ENCODE results near the gene AOC2.
"Not testable (repeated sequence)": the region's sequence is repeated elsewhere in the genome, so short reads cannot be mapped to it uniquely, and the experiment has no call there.

AOC2 gene

DNA sequence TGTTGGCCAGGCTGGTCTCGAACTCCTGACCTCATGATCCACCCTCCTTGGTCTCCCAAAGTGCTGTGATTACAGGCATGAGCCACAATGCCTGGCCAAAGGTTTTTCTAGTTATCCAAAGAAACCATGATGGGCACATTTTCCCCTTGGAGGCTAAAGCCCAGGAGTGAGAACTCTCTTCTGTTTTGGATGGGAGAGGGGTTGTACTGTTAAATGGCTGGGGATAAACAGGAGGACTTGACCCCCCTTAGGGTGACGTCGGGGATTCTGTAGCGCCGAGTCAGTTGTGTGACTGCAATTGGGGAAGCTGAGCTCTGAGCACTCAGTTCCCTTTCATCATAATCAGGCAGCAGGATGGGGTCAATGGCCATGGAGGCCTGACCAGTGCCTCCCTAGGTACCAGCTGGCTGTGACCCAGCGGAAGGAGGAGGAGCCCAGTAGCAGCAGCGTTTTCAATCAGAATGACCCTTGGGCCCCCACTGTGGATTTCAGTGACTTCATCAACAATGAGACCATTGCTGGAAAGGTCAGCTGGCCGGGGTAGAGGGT lies 10.7 kb downstream of the AOC2 start:
- no peak for DNase-seq

DNA sequence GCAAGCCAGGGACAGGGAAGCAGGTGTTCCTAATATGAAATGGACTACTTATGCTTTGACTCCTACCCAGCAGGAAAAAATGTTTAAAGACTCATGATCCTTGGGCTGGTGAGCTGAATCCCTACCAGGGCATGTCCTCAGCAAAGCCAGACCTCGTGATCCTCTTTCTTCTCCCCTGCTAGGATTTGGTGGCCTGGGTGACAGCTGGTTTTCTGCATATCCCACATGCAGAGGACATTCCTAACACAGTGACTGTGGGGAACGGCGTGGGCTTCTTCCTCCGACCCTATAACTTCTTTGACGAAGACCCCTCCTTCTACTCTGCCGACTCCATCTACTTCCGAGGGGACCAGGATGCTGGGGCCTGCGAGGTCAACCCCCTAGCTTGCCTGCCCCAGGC lies 11.7 kb downstream of the AOC2 start:
- DNase-seq = not testable (repeated sequence)

DNA sequence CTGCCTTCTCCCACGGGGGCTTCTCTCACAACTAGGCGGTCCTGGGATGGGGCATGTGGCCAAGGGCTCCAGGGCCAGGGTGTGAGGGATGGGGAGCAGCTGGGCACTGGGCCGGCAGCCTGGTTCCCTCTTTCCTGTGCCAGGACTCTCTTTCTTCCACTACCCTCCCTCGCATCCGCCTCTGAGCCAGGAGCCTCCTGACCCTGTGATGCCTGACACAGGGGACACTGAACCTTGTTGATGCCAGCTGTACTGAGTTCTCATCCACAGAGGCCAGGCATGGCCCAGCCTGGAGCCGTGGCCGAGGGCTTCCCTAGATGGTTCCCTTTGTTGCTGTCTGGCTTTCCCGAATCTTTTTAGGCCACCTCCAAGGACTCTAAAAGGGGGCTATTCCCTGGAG lies 12.1 kb downstream of the AOC2 start:
- not testable (repeated sequence) for DNase-seq

DNA sequence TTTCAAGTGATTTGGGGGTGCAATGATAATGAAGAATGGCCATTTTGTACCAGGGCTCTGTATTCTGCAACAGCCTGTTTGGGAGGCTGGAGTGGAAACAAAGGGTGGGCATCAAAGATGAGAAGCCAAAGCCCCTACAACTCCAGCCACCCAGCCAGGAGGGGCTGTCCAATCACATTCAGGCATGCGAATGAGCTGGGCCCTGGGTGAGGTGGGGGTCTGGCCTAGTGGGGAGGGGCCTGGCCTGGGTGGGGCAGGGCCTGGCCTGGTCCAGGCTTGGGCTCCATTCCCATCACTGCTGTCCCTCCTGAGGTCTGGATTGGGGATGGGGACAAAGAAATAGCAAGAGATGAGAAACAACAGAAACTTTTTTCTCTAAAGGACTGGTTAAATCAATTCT lies 13.0 kb downstream of the AOC2 start:
- no peak for DNase-seq

DNA sequence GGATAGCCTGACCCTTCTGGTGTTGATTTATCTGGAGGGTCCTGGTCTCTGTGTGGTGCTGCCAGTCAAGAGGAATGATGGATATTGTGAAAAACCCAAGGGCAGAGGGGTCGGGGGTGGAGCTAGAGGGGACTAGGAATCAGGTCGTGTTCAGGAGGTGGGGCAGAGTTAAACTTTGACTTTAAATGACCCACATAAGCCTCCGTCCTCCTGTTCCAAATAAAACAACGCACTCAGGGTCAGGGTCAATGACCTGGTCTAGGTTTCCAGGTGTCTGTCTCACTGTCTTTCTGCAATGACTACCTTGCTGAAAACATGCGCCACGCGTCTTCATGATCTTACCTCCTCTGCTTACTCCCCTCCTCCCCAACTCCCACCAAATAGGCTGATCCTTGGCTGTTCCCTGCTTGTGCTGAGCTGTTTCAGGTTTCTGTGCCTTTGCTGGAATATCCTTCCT lies 21.3 kb downstream of the AOC2 start:
- DNase-seq = no peak

DNA sequence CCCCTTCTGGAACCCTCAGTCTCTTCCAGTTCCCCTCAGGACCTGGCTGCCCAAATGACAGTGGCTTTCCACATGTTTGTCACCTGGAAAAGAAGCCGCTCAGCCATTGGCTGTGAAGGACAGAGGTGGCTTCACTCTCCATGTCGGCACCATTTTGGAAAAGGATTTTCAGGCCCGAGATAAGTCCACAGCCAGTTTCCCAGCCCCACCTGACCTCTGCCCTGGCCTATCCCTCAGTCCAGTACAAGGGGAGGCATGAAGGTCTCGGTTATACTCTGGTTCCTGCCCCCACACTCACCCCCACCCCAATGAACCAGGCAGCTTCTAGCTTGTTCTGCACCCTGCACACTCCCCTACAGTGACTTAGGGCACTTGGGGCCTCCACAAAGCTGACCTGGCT lies 21.8 kb downstream of the AOC2 start:
- DNase-seq = no peak

DNA sequence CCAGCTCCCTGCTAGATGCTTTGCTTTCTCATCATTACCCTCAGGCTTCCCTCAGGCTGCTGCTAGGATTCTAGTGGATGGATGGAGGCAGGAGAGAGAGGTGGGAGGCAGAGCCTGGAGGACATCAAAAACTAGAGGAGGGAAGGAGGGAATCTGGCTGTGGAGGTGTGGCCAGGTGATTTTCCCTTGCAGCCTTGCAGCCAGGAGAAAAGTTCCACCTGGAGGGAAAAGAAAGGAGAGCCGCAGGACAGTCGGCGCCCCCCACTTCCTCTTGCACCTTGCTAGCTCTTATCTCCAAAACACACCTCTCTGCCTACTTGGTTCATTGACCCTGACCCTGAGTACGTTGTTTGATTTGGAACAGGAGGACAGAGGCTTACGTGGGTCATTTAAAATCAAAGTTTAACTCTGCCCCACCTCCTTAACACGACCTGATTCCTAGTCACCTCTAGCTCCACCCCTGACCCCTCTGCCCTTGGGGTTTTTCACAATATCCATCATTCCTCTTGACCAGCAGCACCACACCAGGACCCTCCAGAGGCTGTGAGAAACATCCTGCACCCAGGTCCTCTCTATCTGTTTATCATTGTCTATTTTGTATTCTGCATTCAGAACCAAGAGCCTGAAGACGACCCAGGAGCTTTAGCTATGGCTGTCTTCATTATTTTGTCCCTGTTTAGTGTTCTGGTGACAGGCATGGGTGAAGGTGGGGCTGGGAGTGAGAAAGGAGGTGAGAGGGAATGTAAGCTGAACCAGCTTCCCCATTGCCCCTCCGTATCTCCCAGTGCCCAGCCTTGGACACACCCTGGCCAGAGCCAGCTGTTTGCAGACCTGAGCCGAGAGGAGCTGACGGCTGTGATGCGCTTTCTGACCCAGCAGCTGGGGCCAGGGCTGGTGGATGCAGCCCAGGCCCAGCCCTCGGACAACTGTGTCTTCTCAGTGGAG lies 22.5 kb downstream of the AOC2 start:
- no peak for DNase-seq

DNA sequence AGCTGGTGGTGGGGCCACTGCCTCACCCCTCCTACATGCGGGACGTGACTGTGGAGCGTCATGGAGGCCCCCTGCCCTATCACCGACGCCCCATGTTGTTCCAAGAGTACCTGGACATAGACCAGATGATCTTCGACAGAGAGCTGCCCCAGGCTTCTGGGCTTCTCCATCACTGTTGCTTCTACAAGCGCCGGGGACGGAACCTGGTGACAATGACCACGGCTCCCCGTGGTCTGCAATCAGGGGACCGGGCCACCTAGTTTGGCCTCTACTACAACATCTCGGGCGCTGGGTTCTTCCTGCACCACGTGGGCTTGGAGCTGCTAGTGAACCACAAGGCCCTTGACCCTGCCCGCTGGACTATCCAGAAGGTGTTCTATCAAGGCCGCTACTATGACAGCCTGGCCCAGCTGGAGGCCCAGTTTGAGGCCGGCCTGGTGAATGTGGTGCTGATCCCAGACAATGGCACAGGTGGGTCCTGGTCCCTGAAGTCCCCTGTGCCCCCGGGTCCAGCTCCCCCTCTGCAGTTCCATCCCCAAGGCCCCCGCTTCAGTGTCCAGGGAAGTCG lies 23.4 kb downstream of the AOC2 start:
- DNase-seq = not testable (repeated sequence)

DNA sequence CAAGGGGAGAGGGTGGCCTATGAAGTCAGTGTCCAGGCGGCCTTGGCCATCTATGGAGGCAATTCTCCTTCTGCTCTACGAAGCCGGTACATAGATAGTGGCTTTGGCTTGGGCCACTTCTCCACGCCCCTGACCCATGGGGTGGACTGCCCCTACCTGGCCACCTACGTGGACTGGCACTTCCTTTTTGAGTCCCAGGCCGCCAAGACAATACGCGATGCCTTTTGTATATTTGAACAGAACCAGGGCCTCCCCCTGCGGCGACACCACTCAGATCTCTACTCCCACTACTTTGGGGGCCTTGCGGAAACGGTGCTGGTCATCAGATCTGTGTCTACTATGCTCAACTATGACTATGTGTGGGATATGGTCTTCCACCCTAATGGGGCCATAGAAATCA lies 24.0 kb downstream of the AOC2 start:
- no peak for DNase-seq

DNA sequence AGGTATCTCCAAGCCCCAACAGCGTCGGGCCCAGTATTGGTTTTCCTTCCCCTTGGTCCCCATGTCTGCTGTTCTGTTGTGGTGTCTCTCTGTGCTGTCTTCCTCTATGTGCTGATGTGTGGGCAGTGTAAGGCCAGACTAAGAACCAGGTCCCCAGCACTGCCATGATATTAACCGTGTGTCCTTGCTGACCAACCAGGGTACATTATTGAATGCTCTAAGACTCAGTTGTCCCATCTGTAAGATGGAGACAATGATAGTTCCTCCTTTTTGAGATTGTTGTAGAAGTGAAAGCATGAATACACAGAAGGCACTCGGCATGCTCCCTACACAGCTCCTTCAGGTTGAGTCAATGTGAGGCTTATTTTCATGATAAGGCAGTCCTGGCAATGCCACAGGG lies 27.3 kb downstream of the AOC2 start:
- no peak for DNase-seq

DNA sequence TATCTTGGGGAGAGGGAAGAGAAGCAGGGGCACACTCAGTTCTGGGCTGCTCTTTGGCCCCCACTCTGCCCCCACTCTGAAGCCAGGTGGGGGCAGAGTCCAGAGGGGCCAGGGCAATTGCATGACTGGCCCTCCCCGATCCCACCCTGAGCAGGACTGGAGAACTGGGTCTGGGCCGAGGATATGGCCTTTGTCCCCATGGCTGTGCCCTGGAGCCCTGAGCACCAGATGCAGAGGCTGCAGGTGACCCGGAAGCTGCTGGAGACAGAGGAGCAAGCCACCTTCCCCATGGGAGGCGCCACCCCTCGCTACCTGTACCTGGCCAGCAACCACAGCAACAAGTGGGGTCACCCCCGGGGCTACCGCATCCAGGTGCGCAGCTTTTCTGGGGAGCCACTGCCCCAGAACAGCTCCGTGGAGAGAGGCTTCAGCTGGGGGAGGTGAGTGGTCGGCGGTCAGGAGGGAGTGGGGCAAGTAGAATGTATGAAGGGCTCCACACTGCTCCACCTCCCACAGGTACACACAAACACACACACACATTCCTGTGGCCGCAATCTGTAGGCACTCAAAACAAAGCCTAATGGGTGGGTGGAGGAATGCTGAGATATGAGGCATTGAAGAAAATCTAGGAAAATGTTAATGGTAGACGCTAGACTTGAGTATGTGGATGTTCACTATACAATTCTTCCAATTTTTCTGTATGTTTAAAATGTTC lies 28.0 kb downstream of the AOC2 start:
- no peak for DNase-seq

DNA sequence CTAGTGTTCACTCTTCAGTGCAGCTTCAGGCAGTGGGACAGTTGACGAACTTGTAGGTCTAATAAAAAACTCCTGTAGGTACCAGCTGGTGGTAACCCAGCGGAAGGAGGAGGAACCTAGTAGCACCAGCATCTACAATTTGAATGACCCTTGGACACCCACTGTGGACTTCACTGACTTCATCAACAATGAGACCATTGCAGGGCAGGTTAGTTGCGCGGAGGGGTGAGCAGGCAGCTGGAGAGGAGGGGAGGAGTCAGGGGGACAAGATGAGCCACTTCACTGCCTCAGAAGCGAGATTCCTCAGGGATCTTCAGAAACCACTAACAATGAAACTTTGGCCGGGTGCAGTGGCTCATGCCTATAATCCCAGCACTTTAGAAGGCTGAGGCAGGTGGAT lies 28.9 kb downstream of the AOC2 start:
- DNase-seq = no peak

DNA sequence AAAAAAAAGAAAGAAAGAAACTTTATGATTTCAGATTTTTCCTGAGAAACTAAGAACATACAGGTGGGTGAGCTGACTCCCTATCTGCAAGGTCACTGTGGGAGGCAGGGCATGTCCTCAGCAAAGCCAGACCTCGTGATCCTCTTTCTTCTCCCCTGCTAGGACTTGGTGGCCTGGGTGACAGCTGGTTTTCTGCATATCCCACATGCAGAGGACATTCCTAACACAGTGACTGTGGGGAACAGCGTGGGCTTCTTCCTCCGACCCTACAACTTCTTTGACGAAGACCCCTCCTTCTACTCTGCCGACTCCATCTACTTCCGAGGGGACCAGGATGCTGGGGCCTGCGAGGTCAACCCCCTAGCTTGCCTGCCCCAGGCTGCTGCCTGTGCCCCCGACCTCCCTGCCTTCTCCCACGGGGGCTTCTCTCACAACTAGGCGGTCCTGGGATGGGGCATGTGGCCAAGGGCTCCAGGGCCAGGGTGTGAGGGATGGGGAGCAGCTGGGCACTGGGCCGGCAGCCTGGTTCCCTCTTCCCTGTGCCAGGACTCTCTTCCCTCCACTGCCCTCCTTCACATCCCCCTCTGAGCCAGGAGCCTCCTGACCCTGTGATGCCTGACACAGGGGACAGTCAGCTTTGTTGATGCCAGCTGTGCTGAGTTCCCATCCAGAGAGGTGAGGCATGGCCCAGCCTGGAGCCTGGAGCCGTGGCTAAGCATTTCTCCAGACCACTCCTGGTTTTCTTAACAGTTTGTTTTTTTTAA lies 29.7 kb downstream of the AOC2 start:
- DNase-seq = not testable (repeated sequence)

DNA sequence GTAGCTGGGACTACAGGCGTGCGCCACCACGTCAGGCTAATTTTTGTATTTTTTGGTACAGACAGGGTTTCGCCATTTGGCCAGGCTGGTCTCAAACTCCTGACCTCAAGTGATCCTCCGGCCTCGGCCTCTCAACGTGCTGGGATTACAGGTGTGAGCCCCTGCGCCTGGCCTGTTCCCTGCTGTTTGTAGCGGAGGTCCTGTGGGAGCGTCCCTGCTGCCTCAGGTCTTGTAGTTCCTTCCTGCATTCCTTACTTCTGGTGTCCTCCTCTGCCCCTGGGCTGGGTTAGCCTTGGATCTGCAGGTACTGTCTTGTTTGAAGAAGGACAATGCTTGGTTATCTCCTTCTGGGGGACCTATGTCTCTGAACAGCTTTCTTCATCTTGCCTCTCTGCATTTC lies 32.7 kb downstream of the AOC2 start:
- no peak for DNase-seq

DNA sequence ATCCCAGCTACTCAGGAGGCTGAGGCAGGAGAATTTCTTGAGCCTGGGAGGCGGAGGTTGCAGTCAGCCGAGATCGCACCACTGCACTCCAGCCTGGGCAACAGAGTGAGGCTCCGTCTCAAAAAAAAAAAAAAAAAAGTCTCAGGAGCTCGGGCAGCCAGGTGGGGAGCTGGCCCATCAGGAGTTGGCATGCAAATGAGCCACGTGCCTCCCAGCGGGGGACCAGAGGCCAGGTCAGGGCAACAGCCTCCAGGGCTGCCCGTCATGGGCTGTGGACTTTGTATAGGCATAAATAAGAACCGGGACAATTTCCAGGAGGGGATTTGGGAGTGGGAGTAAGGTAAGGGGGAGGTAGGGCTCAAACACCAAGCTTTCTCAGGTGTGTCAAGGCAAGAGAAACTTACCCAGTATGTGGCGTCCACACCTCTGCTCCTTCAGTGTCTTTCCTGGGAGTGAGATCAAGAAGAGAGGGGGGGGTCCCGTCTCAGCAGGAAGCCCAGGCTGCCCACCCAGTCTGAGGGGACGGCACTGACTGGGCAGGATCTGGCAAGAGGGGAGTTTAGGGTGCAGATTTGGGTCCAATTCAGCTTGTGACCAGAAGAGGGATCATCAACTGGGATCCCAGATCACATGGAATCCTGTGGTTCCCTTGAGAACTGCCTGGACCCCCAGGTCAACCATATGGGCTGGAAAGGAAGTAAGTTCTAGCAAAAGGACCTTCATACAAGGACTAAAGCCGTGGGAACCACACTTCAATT lies 33.9 kb downstream of the AOC2 start:
- no peak for DNase-seq

DNA sequence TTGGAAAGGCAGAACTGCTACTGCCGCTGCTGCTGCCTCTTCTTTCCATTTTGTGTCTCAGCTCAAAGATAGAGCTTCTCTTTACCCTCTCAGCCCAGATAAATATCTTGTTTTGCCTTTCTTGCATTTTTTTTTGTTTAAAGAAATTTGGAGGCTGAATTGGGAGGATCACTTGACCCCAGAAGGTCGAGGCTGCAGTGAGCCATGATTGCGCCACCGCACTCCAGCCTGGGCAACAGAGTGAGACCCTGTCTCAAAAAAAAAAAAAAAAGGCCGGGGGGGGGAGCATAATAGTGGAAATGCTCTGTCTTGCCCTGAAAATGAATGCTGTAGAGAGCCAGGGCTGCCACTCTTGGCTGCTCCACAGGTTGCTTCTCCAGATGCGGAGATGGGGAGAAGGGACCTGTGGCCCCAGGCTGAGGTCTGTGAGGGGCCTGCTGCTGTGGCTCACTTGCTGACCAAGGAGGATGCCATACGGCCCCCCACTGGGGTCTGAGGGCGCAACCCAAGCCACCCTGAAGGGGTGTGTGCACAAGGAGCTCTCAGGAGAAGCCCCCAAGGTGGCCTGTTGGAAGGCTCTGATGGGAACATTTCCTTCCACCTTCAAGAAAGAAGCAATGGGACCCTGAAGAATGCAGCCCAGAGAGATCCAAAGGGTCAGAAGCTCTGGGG lies 34.7 kb downstream of the AOC2 start:
- no peak for DNase-seq

DNA sequence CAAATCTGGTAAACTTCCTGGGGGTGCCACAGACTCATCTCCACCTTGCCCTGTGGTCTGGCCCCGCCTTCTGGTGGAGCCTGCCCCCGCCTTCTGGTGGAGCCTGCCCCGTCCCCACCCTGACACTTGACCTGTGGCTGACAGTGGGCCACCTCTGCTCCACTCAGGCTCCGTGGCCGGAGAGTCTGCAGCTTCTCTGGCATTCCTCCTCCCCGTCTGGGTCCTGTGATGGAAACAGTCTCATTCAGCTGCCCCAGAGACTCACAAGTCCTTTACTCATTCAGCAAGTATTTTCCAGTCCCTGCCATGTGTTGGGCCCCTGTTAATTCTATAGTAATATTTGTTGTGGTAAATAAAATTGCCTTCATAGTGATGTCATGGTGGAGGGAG lies 35.2 kb downstream of the AOC2 start:
- DNase-seq = no peak

DNA sequence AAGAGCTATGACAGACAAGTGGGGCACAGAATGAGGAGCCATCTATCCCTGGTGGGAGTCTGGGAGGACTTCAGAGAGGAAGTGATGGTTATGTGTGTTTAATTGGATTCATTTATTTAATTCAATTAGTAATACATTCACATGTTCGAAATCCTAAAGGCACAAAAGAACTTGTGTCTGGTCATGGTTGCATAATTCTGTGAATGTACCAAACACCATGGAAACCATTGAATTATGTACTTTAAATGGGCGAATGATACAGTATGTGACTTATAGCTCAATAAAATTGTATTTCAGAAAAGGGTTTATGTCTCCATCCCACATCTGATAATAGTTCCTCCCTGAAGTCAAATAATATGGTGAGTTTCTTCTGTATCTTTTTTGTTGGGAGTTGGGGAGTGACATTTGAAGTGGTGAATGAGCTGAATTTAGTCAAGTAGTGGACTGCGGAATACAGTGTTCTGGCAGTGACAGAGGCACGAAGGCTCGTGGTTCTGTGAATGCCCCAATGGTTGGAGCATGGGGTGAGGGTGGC lies 36.5 kb downstream of the AOC2 start:
- DNase-seq = no peak

DNA sequence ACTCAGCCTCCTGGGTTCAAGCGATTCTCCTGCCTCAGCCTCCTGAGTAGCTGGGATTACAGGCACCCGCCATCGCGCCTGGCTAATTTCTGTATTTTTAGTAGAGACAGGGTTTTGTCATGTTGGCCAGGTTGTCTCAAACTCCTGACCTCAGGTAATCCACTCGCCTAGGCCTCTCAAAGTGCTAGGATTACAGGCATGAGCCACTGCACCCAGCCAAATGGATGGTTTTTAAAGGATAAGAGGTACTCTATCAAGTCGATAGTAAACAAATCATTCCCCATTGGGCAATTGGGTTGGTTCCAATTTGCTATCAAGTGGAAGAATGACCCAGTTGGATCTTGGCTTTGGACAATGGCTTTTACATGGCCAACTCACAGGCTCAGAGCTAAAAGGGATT lies 37.3 kb downstream of the AOC2 start:
- not testable (repeated sequence) for DNase-seq

DNA sequence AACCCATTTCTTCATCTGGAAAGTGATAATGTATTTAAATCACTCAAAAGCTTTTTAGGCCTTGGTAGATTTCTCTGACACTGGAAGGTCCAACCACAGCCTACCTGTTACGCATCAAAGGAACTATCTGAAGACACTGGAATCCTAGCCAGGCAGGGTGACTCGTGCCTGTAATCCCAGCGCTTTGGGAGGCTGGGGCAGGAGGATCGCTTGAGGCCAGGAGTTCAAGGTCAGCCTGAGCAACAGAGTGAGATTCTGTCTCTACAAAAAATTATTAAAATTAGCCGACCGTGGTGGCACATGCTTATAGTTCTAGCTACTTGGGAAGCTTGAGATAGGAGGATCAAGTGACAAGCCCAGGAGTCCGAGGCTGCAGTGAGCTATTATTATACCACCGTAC lies 37.8 kb downstream of the AOC2 start:
- DNase-seq = no peak

Data from activated CD4-positive, alpha-beta T cell treated with anti-CD3 and anti-CD28 coated beads for 48 hours (primary cell).